Ovary (tissue), 9 donors: ENCODE measurements around the gene SUMO3. TPM values are rescaled to one million over a fixed set of nuclear protein-coding genes. Genes with fewer than 3 reads are reported as not detected.
A peak's percentile ranks its signal among the peaks of the same experiment; 100 is the strongest.

Experiments used
- DNase-seq, 5 donors: peaks; one replicate each; pipeline ENCODE4 v3.0.0-alpha.2; 2019 to 2020
- H3K27ac ChIP-seq, 2 donors: fragments of 200-600 bp; one replicate each; pipeline versions ENCODE4 v1.5.1 to v1.8.0; 2019 to 2022
- H3K27me3 ChIP-seq: fragments of 200-600 bp; one replicate; pipeline ENCODE4 v1.8.0; 2022
- H3K36me3 ChIP-seq: fragments of 200-600 bp; sonication (generic); one replicate; pipeline ENCODE4 v1.5.1; 2019
- H3K4me1 ChIP-seq: one replicate; pipeline ENCODE4 v1.8.1; 2013; ENCODE audit warnings: mild to moderate bottlenecking, moderate library complexity; ENCODE audit not compliant: insufficient read depth
- H3K4me3 ChIP-seq: fragments of 200-600 bp; sonication (generic); one replicate; pipeline ENCODE4 v1.5.1; 2017
- H3K9me3 ChIP-seq, 2 donors: fragments of 200-600 bp in 1 of 2; sonication (generic) in 1 of 2; one replicate each; pipeline versions ENCODE4 v1.5.1 to v1.8.1; 2013 to 2019; ENCODE audit warnings: mild to moderate bottlenecking in 1 of 2, moderate library complexity in 1 of 2
- EP300 ChIP-seq: sonication (generic); formaldehyde crosslinking; IDR thresholded peaks from one replicate; pipeline ENCODE4 v1.6.1; 2017; ENCODE audit warnings: antibody characterized with exemption
- POLR2A ChIP-seq: fragments of 450-650 bp; IDR thresholded peaks from one replicate; pipeline ENCODE4 v1.6.1; 2017; ENCODE audit warnings: antibody characterized with exemption, mild to moderate bottlenecking, moderate library complexity
- WGBS, 3 donors: extraction: QIAGEN DNeasy Blood & Tissue Kit in 1 of 3; methylation state at CpG; one replicate each; pipeline versions ENCODE4 v1.1.5 to v1.1.7; 2013 to 2017; 5-methylcytosine and 5-hydroxymethylcytosine counted together
- intact Hi-C, 4 donors: fragments of 100-400 bp; cut with DNase I; formaldehyde crosslinking; loops; one replicate each; pipeline versions ENCODE4 v1.11.0 to v1.15.1; 2022 to 2023
- polyA plus RNA-seq, 2 donors: library from polyadenylated mRNA; stranded (reverse); fragments of 200-250 nt in 1 of 2; fragments of 350-450 nt in 1 of 2; fragmentation: Illumina TruSeq in 1 of 2; extraction: RNeasy Lipid Tissue Mini Kit (QIAGEN cat#74804) in 1 of 2; gene quantifications; one replicate each; pipeline ENCODE4 v1.2.3, GENCODE V29; 2013 to 2014
- total RNA-seq, 7 donors: library from RNA; depleted of rRNA in 2 of 7; stranded (reverse); fragments of >200 nt in 2 of 7; fragmentation: NEBNext Ultra II Directional in 3 of 7; extraction: Animal tissue kit (Norgen Biotek cat#: 25700) in 3 of 7; gene quantifications; one replicate each; pipeline versions ENCODE4 v1.1.0 to v1.2.4, GENCODE V29; 2016 to 2023
- TF ChIP-seq, protein P1 (sequence below), 3 donors: fragments of 450-650 bp in 2 of 3; fragments of 200-600 bp in 1 of 3; IDR thresholded peaks; one replicate each; pipeline versions ENCODE4 v1.5.1 to v1.8.0; 2016 to 2022; ENCODE audit warnings: antibody characterized with exemption in 3 of 3, mild to moderate bottlenecking in 1 of 3
- donor health status: DM: no; HTN: no; CAD: no; lungs with moderate emphysema.
- donor health status: DM: no; HTN: no; CAD: no.
- donor health status: Bipolar disorder and iron deficiency.
- donor health status: DM: yes; HTN: yes; CAD: no.
- donor health status: DM: no; HTN: no; CAD: no.
- donor health status: DM: yes; HTN: yes; CAD: no.

SUMO3 gene
- total and polyA plus RNA-seq, 9 donors = 45.3 to 108 (median 74.3) TPM

DNA sequence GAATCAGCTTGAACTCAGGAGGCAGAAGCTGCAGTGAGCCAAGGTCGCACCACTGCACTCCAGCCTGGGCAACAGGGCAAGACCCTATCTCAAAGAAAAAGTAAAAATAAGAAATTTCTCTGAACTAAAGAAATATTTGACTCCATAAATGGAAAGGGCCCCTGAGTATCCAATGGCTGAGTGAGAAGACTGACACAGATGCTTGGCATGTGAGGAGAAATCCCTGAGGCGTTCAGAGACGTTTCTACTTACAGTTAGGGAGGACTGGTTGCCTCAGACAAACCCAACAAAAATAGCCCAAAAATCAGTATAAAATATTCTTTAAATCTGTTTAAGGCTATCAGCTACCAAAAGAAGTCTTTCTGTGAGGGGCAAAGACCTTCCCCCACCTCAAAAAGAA lies 3.0 kb upstream of the SUMO3 start:
- no peak for TF ChIP-seq POLR2A
- TF ChIP-seq, protein P1, sequence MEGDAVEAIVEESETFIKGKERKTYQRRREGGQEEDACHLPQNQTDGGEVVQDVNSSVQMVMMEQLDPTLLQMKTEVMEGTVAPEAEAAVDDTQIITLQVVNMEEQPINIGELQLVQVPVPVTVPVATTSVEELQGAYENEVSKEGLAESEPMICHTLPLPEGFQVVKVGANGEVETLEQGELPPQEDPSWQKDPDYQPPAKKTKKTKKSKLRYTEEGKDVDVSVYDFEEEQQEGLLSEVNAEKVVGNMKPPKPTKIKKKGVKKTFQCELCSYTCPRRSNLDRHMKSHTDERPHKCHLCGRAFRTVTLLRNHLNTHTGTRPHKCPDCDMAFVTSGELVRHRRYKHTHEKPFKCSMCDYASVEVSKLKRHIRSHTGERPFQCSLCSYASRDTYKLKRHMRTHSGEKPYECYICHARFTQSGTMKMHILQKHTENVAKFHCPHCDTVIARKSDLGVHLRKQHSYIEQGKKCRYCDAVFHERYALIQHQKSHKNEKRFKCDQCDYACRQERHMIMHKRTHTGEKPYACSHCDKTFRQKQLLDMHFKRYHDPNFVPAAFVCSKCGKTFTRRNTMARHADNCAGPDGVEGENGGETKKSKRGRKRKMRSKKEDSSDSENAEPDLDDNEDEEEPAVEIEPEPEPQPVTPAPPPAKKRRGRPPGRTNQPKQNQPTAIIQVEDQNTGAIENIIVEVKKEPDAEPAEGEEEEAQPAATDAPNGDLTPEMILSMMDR (IDR thresholded peaks at IDR 0.05) = no peak
- no peak for TF ChIP-seq EP300
- Histone ChIP-seq H3K36me3 (no peaks in the 10 kb centered on the region), H3K27me3 (no peaks in the 10 kb centered on the region), H3K4me1 (peaks cover 14% of the 10 kb centered on the region), H3K9me3 (no peaks in the 10 kb centered on the region), H3K27ac (no peak overlapping the region), H3K4me3 (no peak overlapping the region)
- no peak for DNase-seq
- 65 to 70% (median 66%) methylated on average over 3 of the region's 3 CpGs for WGBS, 3 donors
- intact Hi-C loops = no loop called here

DNA sequence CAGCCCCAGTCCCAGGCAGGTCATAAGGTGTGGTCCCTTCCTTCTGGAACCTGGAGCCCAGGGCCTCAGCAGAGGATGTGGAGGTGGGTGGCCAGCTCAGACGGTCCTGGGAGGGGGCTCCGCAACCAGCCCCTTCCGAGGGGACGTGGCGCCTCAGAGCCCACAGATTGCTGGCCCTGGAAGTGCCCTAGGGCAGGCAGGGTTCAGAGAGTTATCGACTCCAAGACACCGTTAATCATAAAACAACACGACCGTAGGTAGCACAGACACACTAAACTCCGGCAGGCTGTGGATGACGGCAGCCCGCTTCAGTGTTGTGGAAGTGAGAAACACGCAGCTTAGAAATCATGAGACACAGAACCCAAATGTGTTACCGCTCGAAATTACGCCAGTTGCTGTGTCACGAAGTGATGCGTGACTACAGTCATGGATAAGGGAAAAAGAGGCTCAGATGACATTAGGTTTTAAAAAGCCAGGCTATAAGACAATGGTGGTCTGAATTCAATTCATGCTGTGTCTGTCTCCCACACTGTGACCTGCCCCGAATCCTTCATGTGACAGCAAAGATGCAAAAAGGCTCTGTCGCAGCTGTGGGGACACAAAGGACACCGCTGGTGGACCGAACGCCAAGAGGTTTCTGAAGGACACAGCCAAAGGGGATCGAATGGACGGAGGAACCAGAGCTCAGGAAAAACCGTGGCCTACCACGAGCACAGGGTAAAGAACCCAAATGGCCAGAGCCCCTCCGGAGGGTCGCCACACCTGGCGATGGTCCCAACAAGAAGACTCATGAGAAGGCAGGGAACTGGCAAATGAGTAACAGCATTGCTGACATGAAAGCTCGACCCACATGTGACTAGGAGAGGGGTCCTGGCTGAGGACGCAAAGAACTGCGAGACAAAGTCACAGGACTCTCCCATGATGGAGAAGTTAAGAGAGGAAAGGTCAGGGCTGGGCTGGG lies 1.7 kb upstream of the SUMO3 start:
- no peak overlapping the region for H3K27ac ChIP-seq
- DNase-seq = peak in 1 of 5 donors; percentile 38
- 94 to 97% (median 95%) methylated on average over 32 to 33 of the region's 33 CpGs for WGBS, 3 donors
- intact Hi-C loops = loop anchor here in 2 of 4 donors (2.0 to 10.0 kb wide), 2 partner anchors 53 to 115 kb away; partner anchors contain the start of gene PTTG1IP (in 1 of the 2)
- H3K9me3 ChIP-seq = no peaks in the 10 kb centered on the region
- H3K27me3 ChIP-seq = no peaks in the 10 kb centered on the region
- H3K36me3 ChIP-seq = no peaks in the 10 kb centered on the region
- TF ChIP-seq POLR2A (no peak), EP300 (no peak)
- TF ChIP-seq, protein P1 (IDR thresholded peaks at IDR 0.05) = no peak
- peaks cover 14% of the 10 kb centered on the region for H3K4me1 ChIP-seq
- no peak overlapping the region for H3K4me3 ChIP-seq

DNA sequence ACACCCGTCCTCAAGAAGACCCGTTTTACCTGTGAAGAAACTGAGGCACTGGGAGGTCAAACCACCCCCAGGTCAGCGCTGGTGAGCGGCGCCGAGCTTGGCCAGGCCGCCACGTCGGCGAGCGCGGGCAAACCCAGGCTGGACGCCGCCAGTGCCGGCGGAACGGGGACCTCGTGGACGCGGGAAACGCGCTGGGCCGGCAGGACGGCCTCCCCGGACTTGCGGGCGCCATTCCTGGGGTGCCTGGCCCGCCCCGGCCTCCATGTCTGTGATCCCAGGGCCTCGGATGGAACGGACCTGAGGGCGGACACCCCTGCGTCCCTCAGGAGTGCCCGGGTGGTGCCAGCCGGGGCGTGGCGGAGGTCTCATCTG lies 764 bp upstream of the SUMO3 start:
- H3K9me3 ChIP-seq = no peaks in the 10 kb centered on the region
- peak in 3 of 5 donors; percentile 30 to 61 (median 47) for DNase-seq
- intact Hi-C loops = loop anchor here in 2 of 4 donors (2.0 to 10.0 kb wide), 2 partner anchors 54 to 116 kb away; partner anchors contain the start of gene PTTG1IP (in 1 of the 2)
- H3K27ac ChIP-seq = peak overlapping the region; percentile 82 to 93
- H3K27me3 ChIP-seq = no peaks in the 10 kb centered on the region
- 46 to 66% (median 62%) methylated on average over 33 to 37 of the region's 37 CpGs for WGBS, 3 donors
- TF ChIP-seq EP300 (no peak), POLR2A (no peak)
- TF ChIP-seq, protein P1 (IDR thresholded peaks at IDR 0.05) = no peak
- no peaks in the 10 kb centered on the region for H3K36me3 ChIP-seq
- H3K4me3 ChIP-seq = peak overlapping the region; percentile 59
- H3K4me1 ChIP-seq = peaks cover 14% of the 10 kb centered on the region

DNA sequence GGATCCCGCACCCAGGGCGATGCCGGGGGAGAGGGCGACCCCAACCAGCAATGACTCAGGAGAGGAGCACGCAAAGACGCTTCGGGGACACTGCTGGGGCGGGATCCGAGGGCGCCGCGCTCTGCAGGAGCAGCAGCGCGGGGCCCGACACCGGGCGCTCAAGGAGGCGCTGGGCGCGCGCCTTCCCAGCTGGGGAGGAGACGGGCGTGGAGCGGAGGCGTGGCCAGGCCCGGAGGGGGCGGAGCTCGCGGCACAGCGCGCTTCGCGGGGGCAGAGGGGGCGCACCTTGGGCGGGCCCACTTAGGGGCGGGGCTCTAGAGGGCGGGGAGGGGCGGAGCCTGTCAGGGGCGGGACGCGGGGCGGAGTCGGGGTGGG lies 369 bp downstream of the SUMO3 start:
- peak; percentile 92 to 96 (median 94) for DNase-seq

More for the DNA sequence above, 369 bp downstream of the SUMO3 start:
- Histone ChIP-seq H3K9me3 (no peaks in the 10 kb centered on the region), H3K36me3 (no peaks in the 10 kb centered on the region), H3K27ac (peak overlapping the region in 1 of 2 donors; percentile 93), H3K27me3 (no peaks in the 10 kb centered on the region), H3K4me3 (peak overlapping the region; percentile 59), H3K4me1 (peaks cover 14% of the 10 kb centered on the region)
- TF ChIP-seq POLR2A (no peak), EP300 (no peak)
- TF ChIP-seq, protein P1 (IDR thresholded peaks at IDR 0.05) = no peak
- 0 to 7% (median 1%) methylated on average over 3 to 43 of the region's 43 CpGs for WGBS, 3 donors
- intact Hi-C loops = loop anchor here in 1 of 4 donors (2.0 to 10.0 kb wide), 2 partner anchors 57 to 117 kb away; no protein-coding TSS in a partner anchor
